H9 (cell line): ENCODE measurements around the gene CPA3. TPM values are rescaled to one million over a fixed set of nuclear protein-coding genes. Genes with fewer than 3 reads are reported as not detected.

ENCODE experiments used
- DNase-seq: peaks from one replicate; pipeline ENCODE4 v3.0.0-alpha.2; 2017
- H2AFZ ChIP-seq: one replicate; pipeline ENCODE4 v1.6.1; 2013; ENCODE audit warnings: mild to moderate bottlenecking, low read length, control low read depth, moderate library complexity
- H2AK5ac ChIP-seq: 2 replicates; pipeline ENCODE4 v1.6.1; 2013; ENCODE audit warnings: low read length, control low read depth, mixed read lengths; ENCODE audit not compliant: insufficient read length
- H2BK120ac ChIP-seq: one replicate; pipeline ENCODE4 v1.6.1; 2013; ENCODE audit warnings: low read depth, mild to moderate bottlenecking, low read length, control low read depth, inconsistent platforms; ENCODE audit not compliant: poor library complexity, severe bottlenecking
- H2BK12ac ChIP-seq: 2 replicates; pipeline ENCODE4 v1.6.1; 2013; ENCODE audit warnings: low read length, control low read depth, mixed read lengths, low read depth; ENCODE audit not compliant: insufficient read length
- H2BK15ac ChIP-seq: 2 replicates; pipeline ENCODE4 v1.6.1; 2013; ENCODE audit warnings: low read depth, low read length, control low read depth
- H2BK20ac ChIP-seq: one replicate; pipeline ENCODE4 v1.6.1; 2013; ENCODE audit warnings: low read depth, mild to moderate bottlenecking, low read length, control low read depth, inconsistent platforms; ENCODE audit not compliant: poor library complexity, severe bottlenecking
- H2BK5ac ChIP-seq: 2 replicates; pipeline ENCODE4 v1.6.1; 2013; ENCODE audit warnings: low read length, control low read depth, mixed read lengths; ENCODE audit not compliant: insufficient read length
- H3K14ac ChIP-seq: 2 replicates; pipeline ENCODE4 v1.6.1; 2013; ENCODE audit warnings: low read length, control low read depth; ENCODE audit not compliant: insufficient read depth
- H3K18ac ChIP-seq: 2 replicates; pipeline ENCODE4 v1.6.1; 2013; ENCODE audit warnings: low read depth, mild to moderate bottlenecking, mixed read lengths, low read length, control low read depth; ENCODE audit not compliant: insufficient read length
- H3K23ac ChIP-seq: 2 replicates; pipeline ENCODE4 v1.6.1; 2013; ENCODE audit warnings: low read length, control low read depth, mixed read lengths, low read depth; ENCODE audit not compliant: insufficient read length
- H3K23me2 ChIP-seq: 2 replicates; pipeline ENCODE4 v1.6.1; 2013; ENCODE audit warnings: low read depth, mild to moderate bottlenecking, mixed read lengths, low read length, control low read depth; ENCODE audit not compliant: insufficient read length, poor library complexity, severe bottlenecking
- H3K27ac ChIP-seq: 2 replicates; pipeline ENCODE4 v1.5.1; 2013; ENCODE audit warnings: low read length, control low read depth, mixed read lengths, low read depth; ENCODE audit not compliant: insufficient read length
- H3K27me3 ChIP-seq: 2 replicates; pipeline ENCODE4 v1.6.1; 2013; ENCODE audit warnings: low read length, control low read depth, inconsistent platforms; ENCODE audit not compliant: insufficient read depth
- H3K4ac ChIP-seq: 2 replicates; pipeline ENCODE4 v1.6.1; 2013; ENCODE audit warnings: low read depth, mild to moderate bottlenecking, control low read depth, inconsistent platforms, low read length, moderate library complexity
- H3K4me1 ChIP-seq: 2 replicates; pipeline ENCODE4 v1.6.1; 2013; ENCODE audit warnings: low read length, control low read depth, inconsistent platforms; ENCODE audit not compliant: insufficient read depth
- H3K4me2 ChIP-seq: 2 replicates; pipeline ENCODE4 v1.6.1; 2013; ENCODE audit warnings: low read length, control low read depth, mixed read lengths; ENCODE audit not compliant: insufficient read length, insufficient read depth
- H3K56ac ChIP-seq: 2 replicates; pipeline ENCODE4 v1.6.1; 2013; ENCODE audit warnings: low read depth, mild to moderate bottlenecking, mixed read lengths, low read length, control low read depth; ENCODE audit not compliant: insufficient read length
- H3K79me1 ChIP-seq: 2 replicates; pipeline ENCODE4 v1.6.1; 2013; ENCODE audit warnings: low read depth, mild to moderate bottlenecking, moderate library complexity, low read length, control low read depth, inconsistent platforms; ENCODE audit not compliant: insufficient read depth, poor library complexity, severe bottlenecking
- H3K79me2 ChIP-seq: 2 replicates; pipeline ENCODE4 v1.6.1; 2013; ENCODE audit warnings: low read length, control low read depth, inconsistent platforms; ENCODE audit not compliant: insufficient read depth
- H3K9ac ChIP-seq: 2 replicates; pipeline ENCODE4 v1.6.1; 2013; ENCODE audit warnings: low read length, control low read depth, mixed read lengths; ENCODE audit not compliant: insufficient read length; ENCODE audit errors: extremely low read depth
- H3K9me3 ChIP-seq: one replicate; pipeline ENCODE4 v1.6.1; 2013; ENCODE audit warnings: low read depth, low read length, inconsistent platforms; ENCODE audit not compliant: control insufficient read depth
- H3T11ph ChIP-seq: one replicate; pipeline ENCODE4 v1.6.1; 2013; ENCODE audit warnings: mild to moderate bottlenecking, low read length, control low read depth, inconsistent platforms
- H4K20me1 ChIP-seq: one replicate; pipeline ENCODE4 v1.6.1; 2013; ENCODE audit not compliant: control insufficient read depth, insufficient read length, insufficient read depth
- H4K5ac ChIP-seq: 2 replicates; pipeline ENCODE4 v1.6.1; 2013; ENCODE audit warnings: low read depth, mild to moderate bottlenecking, mixed read lengths, low read length, control low read depth; ENCODE audit not compliant: insufficient read length
- H4K8ac ChIP-seq: replicated peaks from 2 replicates; pipeline ENCODE4 v1.6.1; 2013; ENCODE audit warnings: low read length, control low read depth, mixed read lengths, low read depth; ENCODE audit not compliant: insufficient read length
- H4K91ac ChIP-seq: 2 replicates; pipeline ENCODE4 v1.6.1; 2013; ENCODE audit warnings: low read depth, mild to moderate bottlenecking, moderate library complexity, mixed read lengths, low read length, control low read depth; ENCODE audit not compliant: insufficient read length
- H3K27ac Mint-ChIP-seq, 3 experiments: 2 replicates in 2 of 3; 3 replicates in 1 of 3; pipeline ENCODE4 v1.8.0; 2020 to 2021; ENCODE audit warnings: mixed read lengths in 3 of 3, mild to moderate bottlenecking in 1 of 3, moderate library complexity in 1 of 3
- H3K27me3 Mint-ChIP-seq: 2 replicates; pipeline ENCODE4 v1.8.0; 2021; ENCODE audit warnings: low read depth, mild to moderate bottlenecking, moderate library complexity, mixed read lengths
- H3K36me3 Mint-ChIP-seq, 3 experiments: 2 replicates in 2 of 3; 3 replicates in 1 of 3; pipeline ENCODE4 v1.8.0; 2020 to 2021; ENCODE audit warnings: low read depth in 3 of 3, mixed read lengths in 3 of 3; ENCODE audit not compliant: insufficient read depth in 1 of 3
- H3K4me1 Mint-ChIP-seq, 2 experiments: 2 replicates each; pipeline ENCODE4 v1.8.0; 2020; ENCODE audit warnings: mixed read lengths in 2 of 2
- H3K4me3 Mint-ChIP-seq, 2 experiments: 2 replicates in 1 of 2; 3 replicates in 1 of 2; pipeline ENCODE4 v1.8.0; 2020 to 2021; ENCODE audit warnings: mild to moderate bottlenecking in 2 of 2, mixed read lengths in 2 of 2, moderate library complexity in 1 of 2
- H3K9me3 Mint-ChIP-seq, 2 experiments: 2 replicates in 1 of 2; 3 replicates in 1 of 2; pipeline ENCODE4 v1.8.0; 2020; ENCODE audit warnings: mild to moderate bottlenecking in 2 of 2, mixed read lengths in 2 of 2, moderate library complexity in 1 of 2
- CTCF ChIP-seq: fragments of 200-600 bp; sonication (generic); conservative IDR thresholded peaks from 3 replicates; pipeline ENCODE4 v1.8.0; 2021; ENCODE audit warnings: antibody characterized with exemption, mild to moderate bottlenecking
- total RNA-seq: library from RNA; stranded (reverse); gene quantifications from 2 replicates; pipeline ENCODE4 v1.2.1, GENCODE V29; 2021

CPA3 gene
- total RNA-seq, 1 experiment from 2014 or later, result not detected

- Histone ChIP-seq H2AK5ac (no peak overlapping the region), H2BK12ac (no peak overlapping the region), H3K23ac (no peak overlapping the region), H3K23me2 (no peaks in the 10 kb centered on the region), H3K14ac (no peak overlapping the region), H2BK15ac (no peak overlapping the region), H4K5ac (no peak overlapping the region), H3K79me2 (no peaks in the 10 kb centered on the region), H3K79me1 (no peaks in the 10 kb centered on the region), H3T11ph (no peak overlapping the region), H3K27me3 (no peaks in the 10 kb centered on the region), H3K4me2 (no peak overlapping the region), H4K8ac (no peak overlapping the region), H3K9ac (no peak overlapping the region), H3K56ac (no peak overlapping the region), H3K4ac (no peak overlapping the region), H2BK120ac (no peak overlapping the region), H2BK20ac (no peak overlapping the region), H4K91ac (no peak overlapping the region), H3K18ac (no peak overlapping the region), H3K27ac (no peak overlapping the region), H4K20me1 (no peaks in the 10 kb centered on the region), H2BK5ac (no peak overlapping the region), H3K9me3 (no peaks in the 10 kb centered on the region), H2AFZ (no peak overlapping the region), H3K4me1 (no peaks in the 10 kb centered on the region)
- H3K4me3 Mint-ChIP-seq, result no peak overlapping the region
- DNase-seq, result no peak
- H3K9me3 Mint-ChIP-seq, result no peaks in the 10 kb centered on the region
- no peaks in the 10 kb centered on the region for H3K27me3 Mint-ChIP-seq
- no peaks in the 10 kb centered on the region for H3K36me3 Mint-ChIP-seq
- no peaks in the 10 kb centered on the region for H3K4me1 Mint-ChIP-seq
- TF ChIP-seq CTCF, result no peak
- H3K27ac Mint-ChIP-seq, result no peak overlapping the region
Measured at GRCh38 chr3:148884261-148884660, 19.2 kb downstream of the CPA3 start.
